ENCODE results near the gene XRCC3.
"Not testable (repeated sequence)": the region's sequence is repeated elsewhere in the genome, so short reads cannot be mapped to it uniquely, and the experiment has no call there.

Gene XRCC3

GRCh38 chr14:103662029-103662428, 53.2 kb downstream of the XRCC3 start:
- no peak for DNase-seq

- DNase-seq, result no peak
Measured at GRCh38 chr14:103659631-103660030, 55.6 kb downstream of the XRCC3 start.

- no peak for DNase-seq
Measured at GRCh38 chr14:103657471-103657870, 57.8 kb downstream of the XRCC3 start.

- no peak for DNase-seq
Measured at GRCh38 chr14:103656756-103657133, 58.5 kb downstream of the XRCC3 start.

GRCh38 chr14:103656031-103656755, 59.1 kb downstream of the XRCC3 start:
- DNase-seq, result no peak

- DNase-seq, result no peak
Measured at GRCh38 chr14:103654619-103655018, 60.6 kb downstream of the XRCC3 start.

- DNase-seq, result no peak
Measured at GRCh38 chr14:103653805-103654204, 61.4 kb downstream of the XRCC3 start.

GRCh38 chr14:103653336-103653735, 61.9 kb downstream of the XRCC3 start:
- not testable (repeated sequence) for DNase-seq

- no peak for DNase-seq
Measured at GRCh38 chr14:103652806-103653205, 62.4 kb downstream of the XRCC3 start.

GRCh38 chr14:103651585-103651984, 63.7 kb downstream of the XRCC3 start:
- DNase-seq, result no peak

- no peak for DNase-seq
Measured at GRCh38 chr14:103650213-103650612, 65.0 kb downstream of the XRCC3 start.

GRCh38 chr14:103649001-103649400, 66.2 kb downstream of the XRCC3 start:
- DNase-seq, result no peak

All from stimulated activated CD4-positive, alpha-beta T cell treated with anti-CD3 and anti-CD28 coated beads, Interleukin-4, amount 100 ng/mL, for 4 hours (primary cell).